NOMO-1 treated with DMSO at 0.1 percent for 48 hours (cell line): ENCODE results near the gene MEGF8.
A peak's percentile ranks its signal among the peaks of the same experiment; 100 is the strongest.

Experiments used
- DNase-seq: peaks from one replicate; lab custom pipeline; 2025; ENCODE audit not compliant: unreplicated experiment; lab: John Stamatoyannopoulos, UW

MEGF8 gene, protein sequence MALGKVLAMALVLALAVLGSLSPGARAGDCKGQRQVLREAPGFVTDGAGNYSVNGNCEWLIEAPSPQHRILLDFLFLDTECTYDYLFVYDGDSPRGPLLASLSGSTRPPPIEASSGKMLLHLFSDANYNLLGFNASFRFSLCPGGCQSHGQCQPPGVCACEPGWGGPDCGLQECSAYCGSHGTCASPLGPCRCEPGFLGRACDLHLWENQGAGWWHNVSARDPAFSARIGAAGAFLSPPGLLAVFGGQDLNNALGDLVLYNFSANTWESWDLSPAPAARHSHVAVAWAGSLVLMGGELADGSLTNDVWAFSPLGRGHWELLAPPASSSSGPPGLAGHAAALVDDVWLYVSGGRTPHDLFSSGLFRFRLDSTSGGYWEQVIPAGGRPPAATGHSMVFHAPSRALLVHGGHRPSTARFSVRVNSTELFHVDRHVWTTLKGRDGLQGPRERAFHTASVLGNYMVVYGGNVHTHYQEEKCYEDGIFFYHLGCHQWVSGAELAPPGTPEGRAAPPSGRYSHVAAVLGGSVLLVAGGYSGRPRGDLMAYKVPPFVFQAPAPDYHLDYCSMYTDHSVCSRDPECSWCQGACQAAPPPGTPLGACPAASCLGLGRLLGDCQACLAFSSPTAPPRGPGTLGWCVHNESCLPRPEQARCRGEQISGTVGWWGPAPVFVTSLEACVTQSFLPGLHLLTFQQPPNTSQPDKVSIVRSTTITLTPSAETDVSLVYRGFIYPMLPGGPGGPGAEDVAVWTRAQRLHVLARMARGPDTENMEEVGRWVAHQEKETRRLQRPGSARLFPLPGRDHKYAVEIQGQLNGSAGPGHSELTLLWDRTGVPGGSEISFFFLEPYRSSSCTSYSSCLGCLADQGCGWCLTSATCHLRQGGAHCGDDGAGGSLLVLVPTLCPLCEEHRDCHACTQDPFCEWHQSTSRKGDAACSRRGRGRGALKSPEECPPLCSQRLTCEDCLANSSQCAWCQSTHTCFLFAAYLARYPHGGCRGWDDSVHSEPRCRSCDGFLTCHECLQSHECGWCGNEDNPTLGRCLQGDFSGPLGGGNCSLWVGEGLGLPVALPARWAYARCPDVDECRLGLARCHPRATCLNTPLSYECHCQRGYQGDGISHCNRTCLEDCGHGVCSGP (N-terminal part only)

DNA sequence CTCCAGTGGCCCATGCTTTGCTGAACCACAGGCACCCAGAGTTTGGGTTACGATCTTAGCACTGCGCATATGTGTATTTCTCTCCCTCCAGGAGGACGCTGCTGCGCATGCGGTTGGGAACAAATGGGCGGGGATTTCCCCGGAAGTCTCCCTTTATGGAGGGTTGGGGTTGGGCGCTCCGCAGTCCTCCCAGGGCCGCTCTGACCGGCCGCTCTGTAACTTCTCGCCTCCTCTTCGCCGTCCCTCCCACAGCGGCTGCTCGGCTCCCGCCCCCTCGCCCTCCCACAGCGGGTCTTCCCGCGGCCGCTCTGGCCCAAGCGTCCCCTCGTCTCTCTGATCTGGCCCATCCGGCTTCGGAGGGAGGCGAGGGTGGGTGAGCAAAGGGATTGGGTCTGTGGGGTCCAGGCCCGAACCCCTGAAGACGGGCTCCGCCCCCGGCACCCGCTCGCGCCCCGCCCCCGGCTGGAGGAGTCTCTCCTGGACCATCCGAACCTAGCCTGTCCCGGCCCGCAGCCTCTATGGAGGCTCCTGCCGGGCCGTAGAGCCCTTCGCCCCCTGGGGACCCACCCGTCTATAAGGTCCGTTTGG, at the start of gene MEGF8:
Gene MEGF8, plus strand, starts transcription at position 328 of the 588 bp plus-strand sequence. CDS start 609 bp downstream, outside the sequence.
- DNase-seq, result peak; percentile 99

DNA sequence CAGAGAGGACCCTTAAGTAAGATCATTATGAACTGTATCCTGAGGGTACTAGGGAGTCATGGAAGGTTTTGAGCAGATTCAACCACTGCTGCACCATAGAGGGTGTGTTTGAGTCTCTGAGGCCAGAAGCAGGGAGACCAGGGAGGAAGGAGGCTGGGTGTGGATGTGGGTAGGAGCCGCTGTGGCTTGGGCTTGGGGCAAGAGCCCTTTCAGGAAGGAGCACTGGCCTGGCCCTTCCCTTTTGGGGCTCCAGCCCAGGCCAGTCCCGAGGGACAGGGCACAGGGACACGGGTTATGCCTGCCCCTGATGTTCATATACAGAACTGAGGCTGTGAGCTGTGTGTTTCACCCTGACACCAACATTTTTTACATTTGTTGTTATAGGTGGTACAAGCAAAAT, 49.2 kb upstream of the MEGF8 start:
- DNase-seq, result no peak

DNA sequence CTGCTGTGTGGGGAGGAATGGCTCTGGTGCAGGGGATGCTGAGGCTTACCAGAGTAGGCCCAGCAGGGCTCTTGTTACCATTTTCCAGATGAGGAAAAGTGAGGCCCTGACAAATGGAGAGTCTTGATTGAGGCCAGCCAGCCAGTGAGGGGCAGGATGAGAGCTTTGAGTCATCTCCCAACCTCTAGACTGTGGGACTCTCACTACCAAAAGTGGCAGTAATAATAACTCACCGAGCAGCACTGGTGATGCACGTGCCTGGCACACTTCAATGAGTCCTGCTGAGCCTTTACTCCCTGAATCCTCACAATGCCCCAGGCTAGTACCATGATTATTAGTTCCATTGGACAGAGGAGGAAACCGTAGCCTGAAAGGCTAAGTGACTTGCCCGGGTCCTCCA, 48.6 kb upstream of the MEGF8 start:
- DNase-seq, result no peak

DNA sequence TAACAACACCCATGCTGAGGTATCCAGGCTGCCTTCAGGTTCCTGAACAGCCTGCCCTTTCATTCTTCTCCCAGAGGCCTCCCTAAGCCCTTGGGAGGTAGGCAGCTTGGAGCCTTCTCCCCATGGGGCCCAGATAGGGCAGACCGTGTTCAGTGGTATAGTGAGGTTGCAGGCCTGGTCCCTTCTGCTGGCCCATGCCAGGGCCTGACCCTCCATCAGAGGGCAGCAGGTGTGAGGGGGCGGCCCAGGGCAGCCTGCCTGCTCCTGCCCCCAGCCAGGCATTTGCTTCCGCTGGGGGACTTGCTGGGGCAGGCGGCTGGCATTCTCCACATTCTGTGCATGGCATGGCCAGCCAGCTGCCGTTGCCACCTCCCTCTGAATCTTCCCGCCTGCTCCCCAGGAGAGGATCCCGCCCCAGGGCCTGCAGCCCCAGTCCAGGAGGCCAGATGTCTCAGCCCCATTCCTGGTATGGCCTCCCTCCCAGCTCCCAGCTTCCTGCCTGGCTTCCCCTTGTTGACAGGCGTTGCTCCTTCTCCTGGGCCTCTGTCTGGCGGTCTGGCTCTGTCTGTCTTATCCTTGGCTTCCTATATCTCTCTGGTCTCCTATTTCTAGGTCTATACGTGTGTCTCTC, 47.5 kb upstream of the MEGF8 start:
- no peak for DNase-seq

DNA sequence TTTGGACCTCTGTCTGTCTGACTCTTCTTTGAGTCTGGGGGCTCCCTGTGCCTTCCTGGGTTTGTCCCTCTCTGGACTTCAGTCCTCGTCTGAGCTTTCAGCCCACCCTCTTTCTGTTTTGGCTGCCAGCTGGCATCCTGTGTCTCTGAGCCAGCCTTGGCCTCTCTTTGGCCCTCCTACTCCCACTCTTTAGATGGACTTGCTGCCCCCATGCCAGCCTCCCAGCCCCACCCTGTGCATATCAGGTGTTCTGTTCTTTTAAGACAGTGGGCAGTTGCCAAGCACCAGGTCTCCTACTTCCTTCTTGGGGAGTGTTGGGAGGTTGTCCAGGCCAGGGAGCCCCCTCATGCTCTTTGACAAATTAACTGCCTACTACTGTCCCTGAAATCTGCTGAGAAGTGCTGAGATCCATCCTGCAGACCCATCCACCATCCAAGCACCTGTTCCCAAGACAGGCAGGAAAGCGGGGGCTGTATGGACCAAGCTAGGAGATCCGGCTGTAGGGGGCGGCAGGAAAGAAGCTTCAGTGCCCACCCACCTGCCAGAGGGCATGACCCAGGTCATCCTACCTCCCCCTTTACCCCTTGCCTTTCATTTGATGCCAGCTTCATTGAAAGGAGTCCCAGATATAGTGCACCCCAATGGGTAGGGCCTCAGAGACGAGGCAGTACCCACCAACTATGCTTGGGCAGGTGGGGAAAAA, 46.8 kb upstream of the MEGF8 start:
- no peak for DNase-seq

DNA sequence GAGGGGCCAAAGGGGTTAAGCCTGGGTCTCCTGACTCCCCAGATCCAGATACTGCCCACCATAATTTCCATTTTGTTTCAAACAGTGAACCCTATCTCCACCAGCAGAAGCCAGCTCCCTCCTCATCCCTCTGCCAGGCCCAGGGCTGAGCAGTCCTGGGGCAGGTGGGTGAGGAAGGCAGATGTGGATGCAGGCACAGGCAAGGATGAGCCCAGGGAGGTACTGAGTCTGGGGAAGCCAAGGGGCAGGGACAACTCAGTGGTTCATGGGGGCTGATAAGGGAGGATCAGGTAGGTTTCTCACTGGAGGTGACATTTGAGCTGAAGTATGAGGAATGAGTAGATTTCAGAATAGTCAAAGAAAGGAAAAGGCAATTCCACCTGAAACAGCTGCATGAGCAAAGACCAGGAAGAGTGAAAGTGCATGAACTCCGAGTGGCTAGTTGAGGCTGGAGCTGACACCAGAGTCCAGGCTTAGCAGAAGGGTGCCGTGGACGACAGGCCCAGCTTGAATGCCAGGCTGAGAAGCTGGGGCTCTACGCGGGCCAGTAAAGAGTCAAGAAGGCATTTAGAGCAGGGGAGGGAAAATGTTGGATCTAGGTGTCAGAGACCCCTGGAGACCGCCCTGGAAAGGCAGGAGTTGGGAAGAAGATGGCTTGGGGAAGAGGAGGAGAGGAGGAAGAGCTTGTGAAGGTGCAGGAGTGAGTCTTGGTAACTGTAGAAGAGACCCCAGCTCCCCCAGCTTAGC, 46.1 kb upstream of the MEGF8 start:
- DNase-seq, result no peak

DNA sequence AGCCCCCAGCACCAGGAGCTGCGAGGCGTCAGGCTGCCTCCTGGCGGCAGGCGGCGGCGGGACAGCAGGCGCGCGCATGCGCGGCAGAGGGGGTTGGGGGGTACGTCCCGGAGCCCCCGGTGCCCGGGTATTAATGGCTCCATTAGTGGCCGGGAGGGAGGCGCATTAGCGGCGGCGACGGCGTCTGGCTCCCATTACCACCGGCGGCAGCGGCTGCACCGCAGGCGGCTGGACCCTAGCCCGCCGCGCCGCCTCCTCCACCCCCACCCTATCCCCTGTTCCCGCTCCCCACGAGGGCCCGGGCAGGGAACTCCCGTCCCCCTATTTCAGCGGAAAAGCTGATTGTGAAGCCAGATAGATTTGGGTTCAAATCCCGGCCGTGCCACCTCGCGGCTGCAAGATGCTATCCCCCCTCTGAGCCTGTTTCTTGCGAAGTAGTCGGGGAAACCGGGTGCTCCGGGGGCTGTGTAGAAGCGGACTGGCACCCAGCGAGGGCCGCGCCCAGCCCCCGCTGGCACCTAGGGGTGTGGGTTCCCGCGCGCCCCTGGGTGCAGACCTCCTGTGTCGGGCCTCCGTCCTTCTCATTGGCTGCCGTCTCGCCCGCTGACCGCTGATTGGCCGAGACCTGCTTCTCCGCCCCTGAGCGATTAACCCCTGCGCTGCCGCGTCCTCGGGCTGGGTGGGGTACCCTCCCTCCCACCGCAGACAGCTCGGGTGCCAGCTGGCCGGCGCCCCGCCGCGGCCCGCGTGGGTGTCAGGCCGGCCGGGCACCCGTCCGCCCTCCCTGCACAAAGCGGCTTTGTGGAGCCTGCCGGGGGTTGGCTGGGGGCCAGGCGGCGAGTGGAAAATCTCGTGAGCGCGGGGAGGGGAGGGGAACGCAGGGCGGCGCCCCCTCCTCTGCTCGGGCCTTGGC, 45.3 kb upstream of the MEGF8 start:
- DNase-seq, result peak; percentile 75

DNA sequence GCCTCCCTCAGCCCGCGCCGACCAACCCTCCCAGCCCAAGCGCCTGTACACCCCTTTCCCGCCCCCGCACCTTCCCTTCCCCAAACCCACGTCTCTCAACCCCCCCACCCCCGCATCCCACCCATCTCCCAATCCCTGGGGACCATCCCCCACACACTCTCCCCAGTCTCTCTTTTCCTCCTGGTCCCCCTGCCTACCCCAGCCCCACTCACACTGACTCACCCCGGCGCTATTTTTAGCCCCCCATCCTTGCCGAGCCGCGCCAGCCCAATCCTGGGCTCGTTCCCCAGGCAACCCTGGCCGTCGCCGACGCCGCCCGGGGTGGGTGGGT, 44.7 kb upstream of the MEGF8 start:
- no peak for DNase-seq

DNA sequence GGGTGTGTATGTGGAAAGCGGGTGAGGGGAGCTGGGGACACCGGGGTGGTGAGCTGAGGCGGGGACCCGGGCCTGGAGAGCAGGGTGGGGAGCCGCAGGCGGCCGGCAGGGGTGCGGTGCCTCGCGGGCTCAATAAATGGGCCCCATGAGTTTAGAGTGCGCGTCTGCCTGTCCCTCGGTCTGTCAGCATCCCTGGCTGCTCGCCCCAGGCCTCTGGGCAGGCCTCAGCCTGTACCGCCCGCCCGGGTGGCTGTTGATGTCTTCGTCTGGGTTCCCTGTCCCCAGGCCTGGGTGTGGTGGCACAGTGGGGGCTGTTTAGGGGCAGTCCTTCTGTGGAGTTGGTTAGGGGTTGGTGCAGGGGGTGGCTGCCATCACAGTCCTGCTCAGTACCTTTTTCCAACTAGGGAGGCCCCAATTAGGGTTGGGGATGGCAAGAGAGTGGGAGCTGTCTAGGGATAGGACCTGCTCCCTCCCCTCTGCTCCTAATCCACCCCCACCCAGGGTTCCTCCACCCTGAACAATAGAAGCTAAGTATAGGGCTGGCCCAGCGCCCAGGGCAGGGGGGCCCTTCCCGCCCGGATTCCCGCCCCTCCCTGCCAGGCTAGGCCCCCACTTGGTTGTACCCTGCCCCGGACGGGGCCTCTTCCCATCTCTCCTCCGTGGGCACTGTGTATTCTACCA, 44.1 kb upstream of the MEGF8 start:
- peak; percentile 16 for DNase-seq

DNA sequence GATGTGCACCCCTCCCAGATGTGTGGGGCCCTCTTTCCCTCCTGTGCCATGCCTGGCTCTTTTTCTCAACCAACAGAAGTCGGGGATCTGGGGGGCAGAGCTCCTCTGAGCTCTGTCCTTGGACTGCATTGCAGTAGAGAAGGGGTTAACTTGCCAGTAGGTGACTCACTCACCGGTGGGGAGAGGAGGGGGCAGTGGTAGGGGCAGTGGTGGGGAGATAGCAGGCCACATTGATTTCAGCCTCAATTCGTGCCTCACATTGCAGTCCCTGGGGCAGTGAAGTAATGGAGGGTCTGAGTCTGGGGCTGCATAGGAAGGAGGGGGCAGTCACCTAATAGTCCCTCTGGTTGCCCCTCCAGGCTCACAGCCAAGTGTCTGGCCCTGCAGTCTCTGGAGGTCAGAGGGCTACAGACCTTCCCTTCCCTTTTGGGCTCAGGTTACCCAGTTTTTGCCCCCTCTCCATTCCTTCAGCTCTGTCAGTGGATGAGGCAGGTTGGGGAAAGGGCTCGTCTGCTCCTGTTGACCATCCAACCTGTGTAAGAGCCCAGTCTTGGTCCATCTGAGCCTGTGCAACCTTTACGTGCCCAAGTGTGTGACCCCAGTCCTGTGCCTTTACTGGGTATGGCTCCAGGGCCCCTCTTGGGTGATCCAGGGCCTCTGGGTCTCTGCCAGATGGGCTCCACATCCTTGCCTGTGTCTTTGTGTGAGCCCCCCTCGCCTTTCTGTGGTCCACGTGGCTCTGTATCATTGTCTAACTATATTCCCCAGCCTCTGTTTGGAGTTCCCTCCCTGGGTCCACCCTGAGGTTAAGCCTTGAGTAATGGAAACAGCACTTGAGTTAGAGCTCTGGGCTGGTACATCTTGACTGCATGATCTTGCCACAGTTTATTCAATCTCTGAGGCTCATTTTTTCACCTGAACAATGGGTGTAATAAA, 43.3 kb upstream of the MEGF8 start:
- no peak for DNase-seq

DNA sequence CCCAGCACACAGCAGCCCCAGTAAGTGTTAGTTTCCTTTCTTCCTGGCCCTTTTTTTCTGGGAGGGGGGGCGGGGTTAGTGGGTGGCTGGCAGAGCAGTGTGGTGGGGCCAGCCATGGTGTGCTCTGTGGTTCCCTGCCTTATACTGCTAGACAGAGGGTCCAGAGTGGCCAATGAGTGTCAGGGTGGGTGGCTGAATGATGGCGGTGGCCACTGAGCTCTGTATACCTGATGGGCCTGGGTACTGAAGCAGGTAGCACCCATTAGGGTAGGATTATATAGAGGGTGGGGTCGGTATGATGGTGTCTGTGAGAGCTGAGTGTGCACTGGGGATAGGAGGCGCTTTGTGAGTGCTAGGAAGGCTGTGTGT, 42.6 kb upstream of the MEGF8 start:
- no peak for DNase-seq

DNA sequence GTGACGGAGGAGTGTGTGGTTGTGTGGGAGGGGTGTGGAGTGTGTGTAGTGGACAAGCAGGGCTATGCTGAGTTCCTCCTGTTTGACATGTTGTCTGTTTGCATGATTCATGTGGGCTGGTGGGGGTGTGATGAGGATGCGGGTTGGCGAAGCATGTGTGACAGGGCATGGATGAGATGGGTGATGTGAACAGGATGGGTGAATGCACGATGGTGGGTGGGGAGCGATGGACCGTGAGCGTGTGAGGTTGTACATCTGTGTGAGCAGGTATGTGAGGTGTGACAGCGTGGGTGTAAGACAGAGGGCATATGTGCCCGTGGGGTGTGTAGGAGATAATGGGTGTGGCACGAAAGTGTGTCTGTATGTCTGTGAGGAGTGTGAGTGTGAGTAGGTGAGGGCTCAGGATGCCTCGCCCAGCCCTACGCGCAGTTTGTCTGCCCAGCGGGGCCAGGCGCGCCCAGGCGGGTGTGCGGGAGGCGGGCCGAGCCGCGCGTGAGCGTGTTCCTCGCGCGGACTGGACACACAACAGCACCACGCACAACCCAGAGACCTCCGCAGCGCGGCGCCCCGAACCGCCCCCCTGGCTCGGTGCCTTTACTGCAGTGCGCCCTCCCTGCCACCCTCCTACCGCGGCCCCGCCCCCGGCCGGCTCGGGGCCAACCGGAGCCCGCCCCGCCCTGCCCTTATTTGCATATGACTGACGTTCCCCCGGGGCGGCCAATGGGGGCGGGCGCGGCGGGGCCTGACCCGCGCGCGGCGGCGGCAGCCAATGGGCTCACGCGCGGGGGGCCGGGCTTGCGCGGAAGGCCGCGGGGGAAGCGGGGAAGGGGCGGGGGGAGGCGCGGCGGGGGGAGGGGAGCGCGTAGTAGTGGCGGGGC, 42.0 kb upstream of the MEGF8 start:
- DNase-seq, result peak; percentile 89

DNA sequence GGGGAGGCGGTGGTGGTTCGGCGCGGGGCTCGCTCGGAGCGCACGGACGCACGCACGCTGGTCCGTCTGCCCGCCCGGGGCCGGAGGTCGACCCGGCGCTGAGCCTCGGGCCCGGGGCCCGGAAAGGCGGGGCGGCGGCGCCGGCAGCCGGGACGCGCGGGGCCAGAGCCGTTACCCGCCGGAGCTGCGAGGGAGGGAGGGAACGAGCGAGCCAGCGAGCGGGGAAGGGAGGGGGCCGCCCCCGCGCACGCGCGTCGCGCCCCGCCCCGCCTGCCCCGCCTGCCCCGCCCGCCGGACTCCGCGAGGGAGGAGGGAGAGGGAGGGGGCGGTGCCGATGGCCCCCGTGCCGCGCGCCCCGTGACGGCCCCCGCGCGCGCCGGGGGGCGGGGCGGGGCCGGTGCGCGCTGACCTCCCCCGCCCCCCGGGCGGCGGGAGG, 41.4 kb upstream of the MEGF8 start:
- DNase-seq, result peak; percentile 70

DNA sequence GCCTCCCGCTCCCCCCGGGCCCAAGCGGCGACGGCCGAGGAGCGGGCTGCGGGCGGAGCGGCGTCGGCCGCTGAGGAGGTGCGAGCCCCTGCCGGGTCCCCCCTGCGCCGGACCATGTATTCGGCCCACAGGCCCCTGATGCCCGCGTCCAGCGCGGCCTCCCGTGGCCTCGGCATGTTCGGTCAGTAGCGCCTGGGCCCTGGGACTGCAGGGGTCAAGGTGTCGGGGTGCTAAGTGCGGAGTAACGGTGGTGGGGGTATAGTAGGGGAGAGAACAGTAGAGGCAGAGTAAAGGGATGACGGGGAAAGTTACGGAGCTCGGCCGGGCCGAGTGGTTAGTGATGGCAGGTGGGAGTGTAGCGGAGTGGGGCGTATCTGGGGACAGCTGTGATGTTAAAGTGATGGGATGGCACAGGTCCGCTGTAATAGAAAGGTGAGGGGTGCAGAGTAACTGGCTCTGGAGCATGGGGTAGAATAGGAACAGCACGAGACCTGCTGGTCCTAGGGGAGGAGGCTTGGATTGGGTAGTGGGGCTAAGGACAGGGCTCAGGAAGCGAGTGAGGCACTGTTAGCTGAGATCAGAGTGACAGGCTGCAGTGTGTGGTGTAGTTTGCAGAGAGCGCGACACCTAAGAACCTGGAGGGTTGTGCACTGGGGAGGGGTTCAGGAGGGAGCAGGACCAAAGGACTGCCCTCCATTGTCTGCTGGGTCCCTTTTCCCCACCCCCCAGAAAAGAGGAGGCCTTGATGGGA, 40.7 kb upstream of the MEGF8 start:
- DNase-seq, result peak; percentile 14

DNA sequence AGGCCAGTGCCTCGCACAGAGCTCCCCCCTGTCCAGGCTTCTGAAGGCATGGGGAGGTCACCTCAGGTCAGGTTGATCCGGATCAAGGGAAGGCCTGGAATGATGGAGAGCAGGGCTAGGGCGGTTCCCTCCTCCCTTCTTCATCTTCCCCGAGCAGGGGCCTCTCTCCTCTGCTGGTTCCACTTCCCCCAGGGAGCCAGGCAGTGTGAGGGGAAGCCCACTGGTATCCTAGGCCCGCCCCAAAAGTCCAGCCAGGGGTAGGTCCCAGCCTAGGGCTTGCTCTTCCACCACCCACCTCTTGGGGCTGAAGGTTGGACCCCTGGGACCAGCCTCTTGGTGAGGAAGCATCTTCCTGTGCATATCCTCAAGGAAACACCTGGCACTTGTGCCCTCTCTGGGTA, 39.9 kb upstream of the MEGF8 start:
- peak; percentile 19 for DNase-seq
